H9 (cell line): ENCODE results near the gene ELFN1. TPM values are rescaled to one million over a fixed set of nuclear protein-coding genes. Genes with fewer than 3 reads are reported as not detected.

Source experiments
- DNase-seq: peaks from one replicate; pipeline ENCODE4 v3.0.0-alpha.2; 2017
- H2AFZ ChIP-seq: one replicate; pipeline ENCODE4 v1.6.1; 2013; ENCODE audit warnings: mild to moderate bottlenecking, low read length, control low read depth, moderate library complexity
- H2AK5ac ChIP-seq: 2 replicates; pipeline ENCODE4 v1.6.1; 2013; ENCODE audit warnings: low read length, control low read depth, mixed read lengths; ENCODE audit not compliant: insufficient read length
- H2BK120ac ChIP-seq: one replicate; pipeline ENCODE4 v1.6.1; 2013; ENCODE audit warnings: low read depth, mild to moderate bottlenecking, low read length, control low read depth, inconsistent platforms; ENCODE audit not compliant: poor library complexity, severe bottlenecking
- H2BK12ac ChIP-seq: 2 replicates; pipeline ENCODE4 v1.6.1; 2013; ENCODE audit warnings: low read length, control low read depth, mixed read lengths, low read depth; ENCODE audit not compliant: insufficient read length
- H2BK15ac ChIP-seq: 2 replicates; pipeline ENCODE4 v1.6.1; 2013; ENCODE audit warnings: low read depth, low read length, control low read depth
- H2BK20ac ChIP-seq: one replicate; pipeline ENCODE4 v1.6.1; 2013; ENCODE audit warnings: low read depth, mild to moderate bottlenecking, low read length, control low read depth, inconsistent platforms; ENCODE audit not compliant: poor library complexity, severe bottlenecking
- H2BK5ac ChIP-seq: 2 replicates; pipeline ENCODE4 v1.6.1; 2013; ENCODE audit warnings: low read length, control low read depth, mixed read lengths; ENCODE audit not compliant: insufficient read length
- H3K14ac ChIP-seq: 2 replicates; pipeline ENCODE4 v1.6.1; 2013; ENCODE audit warnings: low read length, control low read depth; ENCODE audit not compliant: insufficient read depth
- H3K18ac ChIP-seq: 2 replicates; pipeline ENCODE4 v1.6.1; 2013; ENCODE audit warnings: low read depth, mild to moderate bottlenecking, mixed read lengths, low read length, control low read depth; ENCODE audit not compliant: insufficient read length
- H3K23ac ChIP-seq: 2 replicates; pipeline ENCODE4 v1.6.1; 2013; ENCODE audit warnings: low read length, control low read depth, mixed read lengths, low read depth; ENCODE audit not compliant: insufficient read length
- H3K23me2 ChIP-seq: 2 replicates; pipeline ENCODE4 v1.6.1; 2013; ENCODE audit warnings: low read depth, mild to moderate bottlenecking, mixed read lengths, low read length, control low read depth; ENCODE audit not compliant: insufficient read length, poor library complexity, severe bottlenecking
- H3K27ac ChIP-seq: 2 replicates; pipeline ENCODE4 v1.5.1; 2013; ENCODE audit warnings: low read length, control low read depth, mixed read lengths, low read depth; ENCODE audit not compliant: insufficient read length
- H3K27me3 ChIP-seq: 2 replicates; pipeline ENCODE4 v1.6.1; 2013; ENCODE audit warnings: low read length, control low read depth, inconsistent platforms; ENCODE audit not compliant: insufficient read depth
- H3K4ac ChIP-seq: 2 replicates; pipeline ENCODE4 v1.6.1; 2013; ENCODE audit warnings: low read depth, mild to moderate bottlenecking, control low read depth, inconsistent platforms, low read length, moderate library complexity
- H3K4me1 ChIP-seq: 2 replicates; pipeline ENCODE4 v1.6.1; 2013; ENCODE audit warnings: low read length, control low read depth, inconsistent platforms; ENCODE audit not compliant: insufficient read depth
- H3K4me2 ChIP-seq: 2 replicates; pipeline ENCODE4 v1.6.1; 2013; ENCODE audit warnings: low read length, control low read depth, mixed read lengths; ENCODE audit not compliant: insufficient read length, insufficient read depth
- H3K56ac ChIP-seq: 2 replicates; pipeline ENCODE4 v1.6.1; 2013; ENCODE audit warnings: low read depth, mild to moderate bottlenecking, mixed read lengths, low read length, control low read depth; ENCODE audit not compliant: insufficient read length
- H3K79me1 ChIP-seq: 2 replicates; pipeline ENCODE4 v1.6.1; 2013; ENCODE audit warnings: low read depth, mild to moderate bottlenecking, moderate library complexity, low read length, control low read depth, inconsistent platforms; ENCODE audit not compliant: insufficient read depth, poor library complexity, severe bottlenecking
- H3K79me2 ChIP-seq: 2 replicates; pipeline ENCODE4 v1.6.1; 2013; ENCODE audit warnings: low read length, control low read depth, inconsistent platforms; ENCODE audit not compliant: insufficient read depth
- H3K9ac ChIP-seq: 2 replicates; pipeline ENCODE4 v1.6.1; 2013; ENCODE audit warnings: low read length, control low read depth, mixed read lengths; ENCODE audit not compliant: insufficient read length; ENCODE audit errors: extremely low read depth
- H3K9me3 ChIP-seq: one replicate; pipeline ENCODE4 v1.6.1; 2013; ENCODE audit warnings: low read depth, low read length, inconsistent platforms; ENCODE audit not compliant: control insufficient read depth
- H3T11ph ChIP-seq: one replicate; pipeline ENCODE4 v1.6.1; 2013; ENCODE audit warnings: mild to moderate bottlenecking, low read length, control low read depth, inconsistent platforms
- H4K20me1 ChIP-seq: one replicate; pipeline ENCODE4 v1.6.1; 2013; ENCODE audit not compliant: control insufficient read depth, insufficient read length, insufficient read depth
- H4K5ac ChIP-seq: 2 replicates; pipeline ENCODE4 v1.6.1; 2013; ENCODE audit warnings: low read depth, mild to moderate bottlenecking, mixed read lengths, low read length, control low read depth; ENCODE audit not compliant: insufficient read length
- H4K8ac ChIP-seq: replicated peaks from 2 replicates; pipeline ENCODE4 v1.6.1; 2013; ENCODE audit warnings: low read length, control low read depth, mixed read lengths, low read depth; ENCODE audit not compliant: insufficient read length
- H4K91ac ChIP-seq: 2 replicates; pipeline ENCODE4 v1.6.1; 2013; ENCODE audit warnings: low read depth, mild to moderate bottlenecking, moderate library complexity, mixed read lengths, low read length, control low read depth; ENCODE audit not compliant: insufficient read length
- H3K27ac Mint-ChIP-seq, 3 experiments: 2 replicates in 2 of 3; 3 replicates in 1 of 3; pipeline ENCODE4 v1.8.0; 2020 to 2021; ENCODE audit warnings: mixed read lengths in 3 of 3, mild to moderate bottlenecking in 1 of 3, moderate library complexity in 1 of 3
- H3K27me3 Mint-ChIP-seq: 2 replicates; pipeline ENCODE4 v1.8.0; 2021; ENCODE audit warnings: low read depth, mild to moderate bottlenecking, moderate library complexity, mixed read lengths
- H3K36me3 Mint-ChIP-seq, 3 experiments: 2 replicates in 2 of 3; 3 replicates in 1 of 3; pipeline ENCODE4 v1.8.0; 2020 to 2021; ENCODE audit warnings: low read depth in 3 of 3, mixed read lengths in 3 of 3; ENCODE audit not compliant: insufficient read depth in 1 of 3
- H3K4me1 Mint-ChIP-seq, 2 experiments: 2 replicates each; pipeline ENCODE4 v1.8.0; 2020; ENCODE audit warnings: mixed read lengths in 2 of 2
- H3K4me3 Mint-ChIP-seq, 2 experiments: 2 replicates in 1 of 2; 3 replicates in 1 of 2; pipeline ENCODE4 v1.8.0; 2020 to 2021; ENCODE audit warnings: mild to moderate bottlenecking in 2 of 2, mixed read lengths in 2 of 2, moderate library complexity in 1 of 2
- H3K9me3 Mint-ChIP-seq, 2 experiments: 2 replicates in 1 of 2; 3 replicates in 1 of 2; pipeline ENCODE4 v1.8.0; 2020; ENCODE audit warnings: mild to moderate bottlenecking in 2 of 2, mixed read lengths in 2 of 2, moderate library complexity in 1 of 2
- CTCF ChIP-seq: fragments of 200-600 bp; sonication (generic); conservative IDR thresholded peaks from 3 replicates; pipeline ENCODE4 v1.8.0; 2021; ENCODE audit warnings: antibody characterized with exemption, mild to moderate bottlenecking
- WGBS: extraction: QIAGEN DNeasy Blood & Tissue Kit; methylation state at CpG from one replicate; pipeline ENCODE4 v1.1.7; 2013; ENCODE audit warnings: missing lambda C conversion rate, low lambda C conversion rate, mixed read lengths; ENCODE audit not compliant: insufficient read length; ENCODE audit errors: extremely low coverage; 5-methylcytosine and 5-hydroxymethylcytosine counted together
- total RNA-seq: library from RNA; stranded (reverse); gene quantifications from 2 replicates; pipeline ENCODE4 v1.2.1, GENCODE V29; 2021

Gene ELFN1
- total RNA-seq, 1 experiment from 2014 or later: 3.7 TPM

GRCh38 chr7:1714583-1715330, 44.7 kb downstream of the ELFN1 start:
- no peak for TF ChIP-seq CTCF
- peaks cover 2 to 5% (median 4%) of the 10 kb centered on the region in 3 experiments; a peak in 6 of 7 replicates for H3K36me3 Mint-ChIP-seq
- Histone ChIP-seq H3K14ac (no peak overlapping the region), H2BK15ac (no peak overlapping the region), H3K4ac (no peak overlapping the region), H3K27me3 (no peaks in the 10 kb centered on the region), H3K23ac (no peak overlapping the region), H4K8ac (no peak overlapping the region), H3K79me2 (no peaks in the 10 kb centered on the region), H4K20me1 (peaks cover 3% of the 10 kb centered on the region), H3K9ac (no peak overlapping the region), H2BK5ac (no peak overlapping the region), H3K9me3 (no peaks in the 10 kb centered on the region), H3K4me2 (no peak overlapping the region), H3K23me2 (no peaks in the 10 kb centered on the region), H2BK12ac (no peak overlapping the region), H3K79me1 (no peaks in the 10 kb centered on the region), H3K56ac (no peak overlapping the region), H4K91ac (no peak overlapping the region), H2AK5ac (no peak overlapping the region), H2AFZ (no peak overlapping the region), H3K27ac (no peak overlapping the region), H3K18ac (no peak overlapping the region), H2BK120ac (no peak overlapping the region), H4K5ac (no peak overlapping the region), H2BK20ac (no peak overlapping the region), H3T11ph (no peak overlapping the region), H3K4me1 (peaks cover 8% of the 10 kb centered on the region; the same call in 1 of the 2 replicates)
- peaks cover 4 to 7% of the 10 kb centered on the region in 2 experiments for H3K9me3 Mint-ChIP-seq
- H3K4me1 Mint-ChIP-seq: peaks cover 30 to 51% of the 10 kb centered on the region in 2 experiments
- no CpG with 5 or more reads among the region's 11 CpGs for WGBS
- peaks cover 7% of the 10 kb centered on the region for H3K27me3 Mint-ChIP-seq
- H3K4me3 Mint-ChIP-seq: no peak overlapping the region
- no peak for DNase-seq
- no peak overlapping the region for H3K27ac Mint-ChIP-seq
